ENCODE results near the gene STARD3. TPM values are rescaled to one million over a fixed set of nuclear protein-coding genes. Genes with fewer than 3 reads are reported as not detected.

STARD3 gene
- total RNA-seq, 1 donor from 2014 or later, result 51.2 TPM

GRCh38 chr17:39688475-39688835, 51.5 kb downstream of the STARD3 start:
- no peaks in the 10 kb centered on the region for H3K36me3 ChIP-seq (ENCODE audit: insufficient read depth, low read length)
- Mint-ChIP-seq H3K27ac (ENCODE audit: unreplicated experiment) (peak overlapping the region; percentile 88), H3K36me3 (ENCODE audit: low read depth, unreplicated experiment) (peaks cover 2% of the 10 kb centered on the region), H3K9me3 (ENCODE audit: unreplicated experiment) (no peaks in the 10 kb centered on the region), H3K27me3 (ENCODE audit: low read depth, unreplicated experiment) (no peaks in the 10 kb centered on the region), H3K4me1 (ENCODE audit: low read depth, unreplicated experiment) (peaks cover 8% of the 10 kb centered on the region), H3K4me3 (ENCODE audit: unreplicated experiment) (peak overlapping the region; percentile 92)
- no peaks in the 10 kb centered on the region for H4K20me1 ChIP-seq (ENCODE audit: insufficient read depth, low read length)
- H3K4me3 ChIP-seq (ENCODE audit: insufficient read depth, low read depth, low read length), result peak overlapping the region; percentile 91
- peak overlapping the region; percentile 95 for H3K4me2 ChIP-seq (ENCODE audit: low read length)
- no peaks in the 10 kb centered on the region for H3K9me3 ChIP-seq (ENCODE audit: insufficient read depth, low read depth, low read length)
- peak overlapping the region; percentile 58 for H3K27ac ChIP-seq (ENCODE audit: low read depth, low read length)
- no peak for DNase-seq (ENCODE audit: low read depth)
- H3K27me3 ChIP-seq (ENCODE audit: insufficient read depth, low read length), result no peaks in the 10 kb centered on the region
- peak overlapping the region; percentile 89 for H2AFZ ChIP-seq (ENCODE audit: low read depth, low read length)
- FAIRE-seq, result no peak
- H3K9ac ChIP-seq (ENCODE audit: low read length), result peak overlapping the region; percentile 84
- peaks cover 8% of the 10 kb centered on the region for H3K4me1 ChIP-seq (ENCODE audit: insufficient read depth, low read length)
- TF ChIP-seq EZH2 (IDR thresholded peaks at IDR 0.05; ENCODE audit: insufficient read depth, low read length) (no peak), CTCF (IDR thresholded peaks at IDR 0.05; ENCODE audit: insufficient read depth, low read depth, low read length) (no peak)
- H3K79me2 ChIP-seq (ENCODE audit: insufficient read depth, low read length), result no peaks in the 10 kb centered on the region

- H3K4me3 ChIP-seq (ENCODE audit: insufficient read depth, low read depth, low read length), result peak overlapping the region; percentile 91
- peak overlapping the region; percentile 95 for H3K4me2 ChIP-seq (ENCODE audit: low read length)
- peaks cover 8% of the 10 kb centered on the region for H3K4me1 ChIP-seq (ENCODE audit: insufficient read depth, low read length)
- H3K27me3 Mint-ChIP-seq (ENCODE audit: low read depth, unreplicated experiment), result no peaks in the 10 kb centered on the region
- H3K27me3 ChIP-seq (ENCODE audit: insufficient read depth, low read length), result no peaks in the 10 kb centered on the region
- H3K79me2 ChIP-seq (ENCODE audit: insufficient read depth, low read length), result no peaks in the 10 kb centered on the region
- no peaks in the 10 kb centered on the region for H3K9me3 ChIP-seq (ENCODE audit: insufficient read depth, low read depth, low read length)
- no peak for TF ChIP-seq EZH2 (IDR thresholded peaks at IDR 0.05; ENCODE audit: insufficient read depth, low read length)
- TF ChIP-seq CTCF (IDR thresholded peaks at IDR 0.05; ENCODE audit: insufficient read depth, low read depth, low read length), result no peak
- H3K27ac ChIP-seq (ENCODE audit: low read depth, low read length), result no peak overlapping the region
- H3K36me3 Mint-ChIP-seq (ENCODE audit: low read depth, unreplicated experiment), result peaks cover 2% of the 10 kb centered on the region
- FAIRE-seq (no peak), DNase-seq (ENCODE audit: low read depth) (no peak)
- H3K9me3 Mint-ChIP-seq (ENCODE audit: unreplicated experiment), result no peaks in the 10 kb centered on the region
- H2AFZ ChIP-seq (ENCODE audit: low read depth, low read length), result peak overlapping the region; percentile 89
- no peaks in the 10 kb centered on the region for H4K20me1 ChIP-seq (ENCODE audit: insufficient read depth, low read length)
- peak overlapping the region; percentile 92 for H3K4me3 Mint-ChIP-seq (ENCODE audit: unreplicated experiment)
- peak overlapping the region; percentile 84 for H3K9ac ChIP-seq (ENCODE audit: low read length)
- H3K27ac Mint-ChIP-seq (ENCODE audit: unreplicated experiment), result peak overlapping the region; percentile 88
- no peaks in the 10 kb centered on the region for H3K36me3 ChIP-seq (ENCODE audit: insufficient read depth, low read length)
- peaks cover 8% of the 10 kb centered on the region for H3K4me1 Mint-ChIP-seq (ENCODE audit: low read depth, unreplicated experiment)
Observed at GRCh38 chr17:39688945-39689344, 52.0 kb downstream of the STARD3 start.

DNA sequence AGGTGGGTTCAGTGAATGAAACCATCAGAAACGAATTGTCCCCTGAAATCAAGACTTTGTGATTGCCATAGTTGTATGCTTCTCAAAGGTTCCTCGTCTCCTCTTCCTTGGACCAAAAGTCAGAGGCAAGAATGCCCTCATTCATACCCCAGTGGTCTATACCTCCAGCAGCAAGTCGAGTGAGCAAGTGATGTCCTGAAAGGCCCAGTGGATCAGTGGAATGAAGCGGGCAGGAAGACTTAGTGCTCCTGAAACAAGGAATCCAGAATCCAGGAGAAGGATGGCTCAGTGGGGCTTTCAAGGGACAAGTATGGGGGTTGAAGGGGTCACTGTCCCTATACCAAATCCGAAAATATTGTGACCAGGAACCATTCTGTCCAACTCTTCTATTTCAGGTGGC, 57.6 kb downstream of the STARD3 start:
- no peaks in the 10 kb centered on the region for H3K36me3 Mint-ChIP-seq (ENCODE audit: low read depth, unreplicated experiment)
- H3K4me2 ChIP-seq (ENCODE audit: low read length), result no peak overlapping the region
- TF ChIP-seq CTCF (IDR thresholded peaks at IDR 0.05; ENCODE audit: insufficient read depth, low read depth, low read length) (no peak), EZH2 (IDR thresholded peaks at IDR 0.05; ENCODE audit: insufficient read depth, low read length) (no peak)
- H3K9ac ChIP-seq (ENCODE audit: low read length), result no peak overlapping the region
- no peaks in the 10 kb centered on the region for H4K20me1 ChIP-seq (ENCODE audit: insufficient read depth, low read length)
- no peak overlapping the region for H3K27ac ChIP-seq (ENCODE audit: low read depth, low read length)
- peaks cover 2% of the 10 kb centered on the region for H3K79me2 ChIP-seq (ENCODE audit: insufficient read depth, low read length)
- H2AFZ ChIP-seq (ENCODE audit: low read depth, low read length), result no peak overlapping the region
- no peaks in the 10 kb centered on the region for H3K9me3 Mint-ChIP-seq (ENCODE audit: unreplicated experiment)
- no peaks in the 10 kb centered on the region for H3K27me3 ChIP-seq (ENCODE audit: insufficient read depth, low read length)
- no peaks in the 10 kb centered on the region for H3K36me3 ChIP-seq (ENCODE audit: insufficient read depth, low read length)
- FAIRE-seq (no peak), DNase-seq (ENCODE audit: low read depth) (no peak)
- no peak overlapping the region for H3K4me3 Mint-ChIP-seq (ENCODE audit: unreplicated experiment)
- H3K4me1 Mint-ChIP-seq (ENCODE audit: low read depth, unreplicated experiment), result peaks cover 9% of the 10 kb centered on the region
- no peaks in the 10 kb centered on the region for H3K27me3 Mint-ChIP-seq (ENCODE audit: low read depth, unreplicated experiment)
- no peaks in the 10 kb centered on the region for H3K9me3 ChIP-seq (ENCODE audit: insufficient read depth, low read depth, low read length)
- no peak overlapping the region for H3K4me3 ChIP-seq (ENCODE audit: insufficient read depth, low read depth, low read length)
- H3K27ac Mint-ChIP-seq (ENCODE audit: unreplicated experiment), result peak overlapping the region; percentile 79
- no peaks in the 10 kb centered on the region for H3K4me1 ChIP-seq (ENCODE audit: insufficient read depth, low read length)
